ENCODE results near the gene HSPBAP1.

The HSPBAP1 gene

GRCh38 chr3:122690096-122690495, 103.5 kb downstream of the HSPBAP1 start:
- Histone ChIP-seq H4K20me1 (ENCODE audit: control insufficient read depth, insufficient read depth, low read depth, low read length) (no peaks in the 10 kb centered on the region), H3K27me3 (ENCODE audit: control insufficient read depth, low read length) (no peaks in the 10 kb centered on the region), H3K4me1 (ENCODE audit: control insufficient read depth, low read length) (peaks cover 35% of the 10 kb centered on the region), H3K4me2 (ENCODE audit: low read length) (no peak overlapping the region), H3K79me2 (ENCODE audit: control insufficient read depth, low read length) (no peaks in the 10 kb centered on the region), H3K9me2 (replicated peaks; ENCODE audit: control insufficient read depth, low read length) (no peaks in the 10 kb centered on the region), H3K4me3 (ENCODE audit: low read length) (no peak overlapping the region), H3F3A (ENCODE audit: control insufficient read depth, insufficient read depth) (peaks cover 9% of the 10 kb centered on the region; the same call in 1 of the 2 replicates), H3K27ac (ENCODE audit: low read depth, low read length) (no peak overlapping the region), H3K9me3 (ENCODE audit: control insufficient read depth, insufficient read depth, low read length) (no peaks in the 10 kb centered on the region), H3K36me3 (ENCODE audit: control insufficient read depth, low read length) (no peaks in the 10 kb centered on the region)
- no peak for TF ChIP-seq CTCF (IDR thresholded peaks at IDR 0.05; ENCODE audit: low read depth, low read length, poor library complexity, severe bottlenecking)
- TF ChIP-seq EZH2phosphoT487 (IDR thresholded peaks at IDR 0.05; ENCODE audit: borderline replicate concordance, low read length): no peak
